Activated naive CD8-positive, alpha-beta T cell treated with anti-CD3 and anti-CD28 coated beads, Interleukin-2, amount 10 ng/mL, durations not matched to agents 7 days and 5 days (primary cell): ENCODE results near the gene RPS26. TPM values are rescaled to one million over a fixed set of nuclear protein-coding genes. Genes with fewer than 3 reads are reported as not detected.
"Not testable (repeated sequence)": the region's sequence is repeated elsewhere in the genome, so short reads cannot be mapped to it uniquely, and the experiment has no call there.

Experiments
- ATAC-seq: fragments of 150-1000 bp; cut with Tn5 transposase; one replicate; pipeline ENCODE4 v1.10.0; 2021; ENCODE audit warnings: low read depth, moderate library complexity
- POLR2A ChIA-PET: fragments of 350-600 bp; sonication (Branson Sonifier 250); formaldehyde crosslinking; loops from one replicate; lab custom pipeline; 2021; ENCODE audit warnings: antibody characterized with exemption; lab: Charles Lee
- DNase-seq: peaks from one replicate; pipeline ENCODE4 v3.0.0; 2021
- H3K27ac Mint-ChIP-seq: one replicate; pipeline ENCODE4 v1.8.0; 2022; ENCODE audit warnings: mild to moderate bottlenecking, mixed read lengths
- H3K27me3 Mint-ChIP-seq: one replicate; pipeline ENCODE4 v1.8.0; 2022; ENCODE audit warnings: mild to moderate bottlenecking, moderate library complexity, mixed read lengths
- H3K36me3 Mint-ChIP-seq: one replicate; pipeline ENCODE4 v1.8.0; 2021; ENCODE audit warnings: mild to moderate bottlenecking, mixed read lengths
- H3K4me1 Mint-ChIP-seq: one replicate; pipeline ENCODE4 v1.8.0; 2021; ENCODE audit warnings: mixed read lengths
- H3K4me3 Mint-ChIP-seq: one replicate; pipeline ENCODE4 v1.8.0; 2022; ENCODE audit warnings: mild to moderate bottlenecking, moderate library complexity, mixed read lengths
- H3K9me3 Mint-ChIP-seq: one replicate; pipeline ENCODE4 v1.8.0; 2021; ENCODE audit warnings: mixed read lengths
- total RNA-seq, 2 experiments: library from RNA; stranded (reverse); gene quantifications; one replicate each; pipeline ENCODE4 v1.2.3, GENCODE V29; 2021

RPS26 gene
- 10 to 100 TPM; 39.1 to 42.6 TPM for total RNA-seq

DNA sequence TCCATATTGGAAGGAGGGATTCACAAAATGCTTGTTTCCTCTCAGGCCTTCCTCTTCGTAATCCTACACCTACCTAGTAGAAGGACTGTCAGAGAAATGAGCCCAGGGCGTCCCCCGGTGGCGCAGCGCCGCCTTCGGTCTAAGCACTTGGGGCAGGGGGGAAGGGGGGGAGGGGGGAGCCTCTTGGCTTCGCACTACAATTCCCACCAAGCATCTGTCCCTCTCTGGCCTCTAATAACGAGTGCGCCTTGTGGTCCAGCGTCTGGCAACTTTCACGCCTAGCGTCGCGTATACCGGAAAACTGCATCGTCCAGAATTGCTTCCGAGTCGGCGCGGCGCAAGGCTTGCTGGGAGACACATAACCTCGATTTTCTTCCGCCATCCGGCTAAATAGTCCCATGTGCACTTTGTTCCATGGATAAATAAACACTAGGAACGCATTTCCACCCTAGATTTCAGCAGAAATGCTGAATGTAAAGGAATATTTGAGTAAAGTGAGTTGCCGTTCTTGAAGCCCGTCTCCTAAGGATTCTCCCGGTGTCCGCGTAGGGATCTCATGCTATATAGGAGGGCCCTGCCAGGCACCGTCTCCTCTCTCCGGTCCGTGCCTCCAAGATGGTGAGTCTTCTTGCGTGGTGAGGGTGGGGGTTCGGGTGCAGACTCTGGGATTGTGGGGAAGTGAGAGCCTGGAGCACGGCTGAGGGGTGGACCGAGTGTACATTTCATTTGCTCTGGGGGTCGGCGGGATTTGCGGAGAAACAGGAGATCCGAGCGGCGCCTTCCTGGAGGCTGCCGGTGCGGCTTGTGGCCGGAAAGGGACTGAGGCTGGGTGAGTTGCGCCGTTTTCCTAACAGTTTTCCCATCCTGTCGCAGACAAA lies at the start of gene RPS26:
Gene RPS26 (plus strand): TSS at position 367 of the 878 bp plus-strand sequence. CDS start 249 bp downstream, at position 616.
- H3K9me3 Mint-ChIP-seq, result no peaks in the 10 kb centered on the region
- H3K36me3 Mint-ChIP-seq, result peaks cover 20% of the 10 kb centered on the region
- H3K27me3 Mint-ChIP-seq, result no peaks in the 10 kb centered on the region
- H3K27ac Mint-ChIP-seq, result peak within 1 kb of the TSS; percentile 94
- peak; percentile 85 for DNase-seq
- H3K4me1 Mint-ChIP-seq, result peaks cover 33% of the 10 kb centered on the region
- H3K4me3 Mint-ChIP-seq, result peak within 1 kb of the TSS; percentile 93
- ATAC-seq, result peak; percentile 94
- POLR2A ChIA-PET, result interaction anchor here (1.4 to 2.4 kb wide), 5 partner anchors 20 to 224 kb away, joined by 3 to 18 read pairs (median 9); partner anchors contain the start of genes IKZF4, ORMDL2, PA2G4 and RAB5B

DNA sequence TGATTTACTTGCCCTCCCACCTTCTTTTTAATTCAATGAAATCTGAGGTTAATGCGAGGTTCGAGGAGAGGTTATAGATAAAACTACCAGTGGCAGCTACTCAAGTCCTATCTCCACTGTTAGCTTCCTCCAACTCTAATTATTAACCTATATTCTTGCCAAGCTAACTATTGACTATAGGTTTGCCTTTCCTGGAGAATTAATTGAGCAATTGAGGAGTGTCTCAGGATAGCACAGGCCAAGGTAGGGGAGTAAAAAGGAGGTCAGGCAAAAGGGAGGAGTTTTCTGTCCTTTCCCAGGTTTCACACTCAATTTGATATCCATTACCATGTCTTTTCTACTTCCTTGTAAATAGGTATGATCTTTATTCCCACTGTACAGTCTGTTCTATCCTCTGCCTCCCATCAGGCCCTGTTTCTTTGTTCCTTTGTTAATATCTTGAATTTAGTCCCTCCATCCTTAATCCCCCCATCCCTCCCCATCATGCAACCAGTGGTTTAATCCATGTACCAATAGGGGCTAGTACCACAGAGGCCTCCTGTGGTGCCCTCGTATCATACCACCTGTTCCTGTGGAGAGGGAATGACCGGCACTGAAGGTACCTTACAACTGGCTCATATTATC lies 48.4 kb upstream of the RPS26 start:
- Mint-ChIP-seq H3K4me3 (no peak overlapping the region), H3K4me1 (peaks cover 15% of the 10 kb centered on the region), H3K36me3 (peaks cover 34% of the 10 kb centered on the region), H3K27ac (no peak overlapping the region), H3K27me3 (peaks cover 2% of the 10 kb centered on the region), H3K9me3 (no peaks in the 10 kb centered on the region)
- ATAC-seq (no peak), DNase-seq (no peak)
- POLR2A ChIA-PET, result no interaction called here

DNA sequence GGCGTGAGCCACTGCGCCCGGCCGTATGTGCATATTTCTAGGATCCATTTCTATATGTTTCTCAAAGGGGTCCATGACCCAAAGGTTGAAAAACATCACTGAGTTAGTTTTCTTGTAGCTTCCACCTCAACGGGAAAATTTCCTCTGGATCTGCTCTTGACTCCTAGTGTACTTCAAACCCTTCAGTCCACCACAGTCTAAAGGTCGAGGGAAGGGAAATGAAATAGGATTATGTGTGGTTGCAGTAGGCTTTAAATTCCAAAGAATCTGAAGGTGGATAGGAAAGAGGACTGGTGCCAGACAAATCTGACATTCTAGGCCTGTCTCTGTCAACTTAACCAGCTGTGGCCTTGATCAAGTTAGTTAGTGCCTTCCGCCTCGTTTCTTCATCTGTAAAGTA lies 46.4 kb upstream of the RPS26 start:
- DNase-seq (no peak), ATAC-seq (no peak)
- Mint-ChIP-seq H3K9me3 (no peaks in the 10 kb centered on the region), H3K36me3 (peaks cover 27% of the 10 kb centered on the region), H3K27ac (no peak overlapping the region), H3K4me3 (no peak overlapping the region), H3K4me1 (peaks cover 21% of the 10 kb centered on the region), H3K27me3 (peaks cover 2% of the 10 kb centered on the region)
- POLR2A ChIA-PET, result interaction anchor here (0.7 to 3.1 kb wide), 5 partner anchors 22 to 278 kb away, joined by 3 to 16 read pairs (median 14); partner anchors contain the start of genes IKZF4, PA2G4, RAB5B and ZC3H10

DNA sequence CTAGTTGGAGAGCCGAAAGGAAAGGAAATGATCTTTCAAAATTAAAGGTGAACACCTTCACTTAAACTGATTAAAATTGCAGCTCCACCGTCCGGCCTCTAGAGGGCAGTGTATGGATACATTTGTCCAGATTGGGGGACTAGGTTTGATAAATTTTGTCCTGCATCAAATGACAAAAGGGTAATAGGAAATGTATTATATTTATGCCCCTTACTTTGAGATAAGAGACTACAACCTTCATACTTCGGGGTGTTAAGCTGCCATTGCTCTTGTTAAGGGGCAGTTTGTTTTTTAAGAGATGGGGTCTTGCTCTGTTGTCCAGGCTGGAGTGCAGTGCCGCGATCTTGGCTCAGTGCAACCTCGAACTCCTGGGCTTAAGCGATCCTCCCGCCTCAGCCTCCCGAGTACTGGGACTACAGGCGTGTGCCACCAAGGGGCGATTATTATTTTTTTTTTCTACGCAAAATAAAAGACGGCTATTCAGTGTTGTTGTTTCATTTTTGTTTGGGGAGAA lies 45.5 kb upstream of the RPS26 start:
- H3K4me1 Mint-ChIP-seq, result peaks cover 21% of the 10 kb centered on the region
- H3K27ac Mint-ChIP-seq, result peak overlapping the region; percentile 56
- peaks cover 2% of the 10 kb centered on the region for H3K27me3 Mint-ChIP-seq
- POLR2A ChIA-PET, result interaction anchor here (0.6 to 3.1 kb wide), 13 partner anchors 10 to 279 kb away, joined by 3 to 18 read pairs (median 3); partner anchors contain the start of genes IKZF4, PA2G4, RAB5B and ZC3H10
- peak overlapping the region; percentile 86 for H3K4me3 Mint-ChIP-seq
- no peak for DNase-seq
- ATAC-seq, result peak; percentile 49
- H3K9me3 Mint-ChIP-seq, result no peaks in the 10 kb centered on the region
- H3K36me3 Mint-ChIP-seq, result peaks cover 18% of the 10 kb centered on the region

DNA sequence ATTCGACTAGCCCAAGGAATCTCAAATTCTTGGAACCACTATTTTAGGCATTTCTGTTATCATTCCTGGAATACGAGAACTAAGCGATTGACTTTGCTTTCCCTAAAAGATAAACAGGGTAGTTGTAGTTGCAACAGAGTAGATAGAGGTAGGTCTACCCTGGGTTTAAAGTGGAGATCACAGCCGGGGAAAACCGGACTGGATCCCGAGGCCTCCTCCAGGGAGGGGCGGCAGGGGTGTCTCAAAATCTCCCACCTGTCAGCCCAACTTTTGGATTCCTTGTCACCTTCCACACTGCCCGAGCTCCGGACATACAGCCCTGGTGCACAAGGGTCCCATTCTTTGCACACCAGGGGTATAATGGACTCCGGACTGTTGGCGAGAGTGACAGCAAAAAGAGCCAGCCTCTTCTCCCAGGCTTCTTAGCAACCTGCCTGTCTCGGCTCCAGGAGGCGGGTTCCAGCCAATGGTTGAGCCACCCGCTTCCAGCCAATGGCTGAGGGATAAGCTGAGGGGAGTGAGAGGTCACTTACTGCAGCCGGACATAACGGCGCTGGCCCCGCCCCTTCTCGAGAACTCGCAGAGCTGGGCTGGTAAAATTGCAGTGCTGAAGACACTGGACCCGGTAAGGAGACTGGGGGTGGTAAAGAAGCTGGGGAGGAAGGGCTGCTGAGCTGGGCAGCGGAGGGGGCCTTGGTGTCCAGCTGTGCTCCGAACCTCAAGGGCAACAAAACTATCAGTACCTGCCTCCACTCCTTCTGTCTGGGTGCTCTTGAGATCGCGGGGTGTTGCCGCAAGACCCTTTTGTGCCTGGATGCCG lies 44.8 kb upstream of the RPS26 start, which contains the start of gene SUOX:
Gene SUOX (plus strand): TSS at position 562 of the 820 bp plus-strand sequence. CDS start 4,946 bp downstream, outside the sequence.
- Mint-ChIP-seq H3K27ac (peak within 1 kb of the TSS; percentile 56), H3K36me3 (peaks cover 13% of the 10 kb centered on the region), H3K9me3 (no peaks in the 10 kb centered on the region), H3K4me1 (peaks cover 21% of the 10 kb centered on the region), H3K27me3 (peaks cover 2% of the 10 kb centered on the region), H3K4me3 (peak within 1 kb of the TSS; percentile 86)
- ATAC-seq (peak; percentile 87), DNase-seq (peak; percentile 55)
- POLR2A ChIA-PET, result interaction anchor here (0.6 to 3.1 kb wide), 9 partner anchors 11 to 259 kb away, joined by 3 to 18 read pairs (median 14); partner anchors contain the start of genes IKZF4, PA2G4, RAB5B and ZC3H10

DNA sequence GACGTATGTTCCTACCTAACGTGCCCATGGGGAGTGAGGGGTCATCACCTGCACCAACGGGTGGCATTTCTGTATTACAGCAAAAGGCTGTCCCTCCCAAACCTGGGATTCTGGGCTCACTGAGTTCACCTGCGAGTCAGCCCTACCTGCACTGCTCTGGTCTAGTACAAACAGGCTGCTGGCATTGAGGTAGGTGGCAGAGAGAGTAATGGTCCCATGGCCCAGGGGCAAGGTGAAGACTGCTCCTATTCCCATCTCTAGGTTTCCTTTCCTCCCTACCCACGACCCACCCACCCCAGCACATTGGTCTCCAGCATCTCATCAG lies 44.2 kb upstream of the RPS26 start:
- POLR2A ChIA-PET, result interaction anchor here (2.1 to 3.1 kb wide), 5 partner anchors 10 to 107 kb away, joined by 14 to 18 read pairs (median 15); partner anchors contain the start of genes IKZF4, PA2G4 and RAB5B
- ATAC-seq (no peak), DNase-seq (no peak)
- H3K9me3 Mint-ChIP-seq, result no peaks in the 10 kb centered on the region
- H3K27me3 Mint-ChIP-seq, result peaks cover 2% of the 10 kb centered on the region
- H3K36me3 Mint-ChIP-seq, result peaks cover 9% of the 10 kb centered on the region
- H3K4me1 Mint-ChIP-seq, result peaks cover 21% of the 10 kb centered on the region
- no peak overlapping the region for H3K27ac Mint-ChIP-seq
- H3K4me3 Mint-ChIP-seq, result peak overlapping the region; percentile 86

DNA sequence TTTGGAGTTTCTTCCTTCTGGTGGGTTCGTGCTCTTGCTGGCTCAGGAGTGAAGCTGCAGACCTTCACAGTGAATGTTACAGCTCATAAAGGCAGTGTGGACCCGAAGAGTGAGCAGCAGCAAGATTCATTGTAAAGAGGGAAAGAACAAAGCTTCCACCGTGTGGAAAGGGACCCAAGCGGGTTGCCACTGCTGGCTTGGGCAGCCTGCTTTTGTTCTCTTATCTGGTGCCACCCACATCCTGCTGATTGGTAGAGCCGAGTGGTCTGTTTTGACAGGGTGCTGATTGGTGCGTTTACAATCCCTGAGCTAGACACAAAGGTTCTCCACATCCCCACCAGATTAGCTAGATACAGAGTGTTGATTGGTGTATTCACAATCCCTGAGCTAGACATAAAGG lies 42.2 kb upstream of the RPS26 start:
- POLR2A ChIA-PET, result interaction anchor here (1.0 to 2.5 kb wide), 2 partner anchors 21 to 25 kb away, joined by 3 to 9 read pairs; partner anchors contain the start of gene IKZF4

DNA sequence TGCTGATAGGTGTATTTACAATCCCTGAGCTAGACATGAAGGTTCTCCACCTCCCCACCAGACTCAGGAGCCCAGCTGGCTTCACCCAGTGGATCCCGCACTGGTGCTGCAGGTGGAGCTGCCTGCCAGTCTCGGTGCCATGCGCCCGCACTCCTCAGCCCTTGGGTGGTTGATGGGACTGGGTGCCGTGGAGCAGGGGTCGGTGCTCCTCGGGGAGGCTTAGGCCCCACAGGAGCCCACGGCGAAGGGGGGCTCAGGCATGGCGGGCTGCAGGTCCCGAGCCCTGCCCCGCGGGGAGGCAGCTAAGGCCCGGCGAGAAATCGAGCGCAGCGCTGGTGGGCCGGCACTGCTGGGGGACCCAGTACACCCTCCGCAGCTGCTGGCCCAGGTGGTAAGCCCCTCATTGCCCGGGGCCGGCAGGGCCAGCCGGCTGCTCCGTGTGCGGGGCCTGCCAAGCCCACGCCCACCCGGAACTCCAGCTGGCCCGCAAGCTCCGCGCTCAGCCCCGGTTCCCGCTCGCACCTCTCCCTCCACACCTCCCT lies 41.6 kb upstream of the RPS26 start:
- H3K27ac Mint-ChIP-seq, ATAC-seq, H3K36me3 Mint-ChIP-seq, H3K4me3 Mint-ChIP-seq, H3K27me3 Mint-ChIP-seq, H3K9me3 Mint-ChIP-seq, DNase-seq: not testable (repeated sequence)
- POLR2A ChIA-PET, result interaction anchor here (0.7 to 2.5 kb wide), 3 partner anchors 21 to 73 kb away, joined by 3 to 9 read pairs (median 4); partner anchors contain the start of gene IKZF4
- peaks cover 21% of the 10 kb centered on the region for H3K4me1 Mint-ChIP-seq

More for the DNA sequence above, 42.2 kb upstream of the RPS26 start:
- not testable (repeated sequence) for H3K9me3 Mint-ChIP-seq, H3K36me3 Mint-ChIP-seq, DNase-seq, H3K27me3 Mint-ChIP-seq, ATAC-seq
- Mint-ChIP-seq H3K4me3 (peak overlapping the region; percentile 31), H3K27ac (peak overlapping the region; percentile 10), H3K4me1 (peaks cover 20% of the 10 kb centered on the region)

DNA sequence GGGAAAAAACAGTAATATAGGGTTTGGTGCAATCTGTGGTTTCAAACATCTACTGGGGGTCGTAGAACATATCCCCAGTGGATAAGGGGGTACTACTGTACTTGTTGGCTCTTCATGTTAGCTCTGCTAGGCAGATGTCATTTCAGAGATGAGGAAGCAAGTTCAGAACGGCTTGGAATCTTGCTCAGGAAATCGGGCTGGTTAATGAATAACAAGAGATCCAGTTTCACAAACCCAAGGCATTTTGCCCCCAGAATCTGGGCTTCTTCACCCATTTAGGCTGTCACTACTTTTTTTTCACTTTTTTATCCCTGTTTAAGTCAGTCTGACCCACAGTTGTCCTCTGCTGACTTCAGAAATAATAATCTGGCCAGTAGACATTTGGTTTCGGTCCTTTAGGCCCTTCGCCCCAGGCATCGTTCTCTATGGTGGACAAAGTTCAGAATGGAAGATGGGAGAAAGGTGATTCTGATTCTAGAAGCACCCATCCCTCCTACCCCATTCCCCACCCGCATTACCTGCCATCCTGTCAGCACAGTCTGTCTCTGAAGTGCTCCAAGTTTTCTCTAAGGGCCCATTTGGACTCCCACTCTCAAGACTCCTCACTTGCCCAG lies 40.1 kb upstream of the RPS26 start:
- POLR2A ChIA-PET, result interaction anchor here (0.6 to 0.7 kb wide), 2 partner anchors 15 to 264 kb away, joined by 3 read pairs; no protein-coding TSS in a partner anchor
- Mint-ChIP-seq H3K27ac (no peak overlapping the region), H3K4me3 (no peak overlapping the region), H3K9me3 (no peaks in the 10 kb centered on the region), H3K27me3 (peaks cover 2% of the 10 kb centered on the region), H3K36me3 (peaks cover 11% of the 10 kb centered on the region), H3K4me1 (peaks cover 23% of the 10 kb centered on the region)
- DNase-seq (no peak), ATAC-seq (no peak)

DNA sequence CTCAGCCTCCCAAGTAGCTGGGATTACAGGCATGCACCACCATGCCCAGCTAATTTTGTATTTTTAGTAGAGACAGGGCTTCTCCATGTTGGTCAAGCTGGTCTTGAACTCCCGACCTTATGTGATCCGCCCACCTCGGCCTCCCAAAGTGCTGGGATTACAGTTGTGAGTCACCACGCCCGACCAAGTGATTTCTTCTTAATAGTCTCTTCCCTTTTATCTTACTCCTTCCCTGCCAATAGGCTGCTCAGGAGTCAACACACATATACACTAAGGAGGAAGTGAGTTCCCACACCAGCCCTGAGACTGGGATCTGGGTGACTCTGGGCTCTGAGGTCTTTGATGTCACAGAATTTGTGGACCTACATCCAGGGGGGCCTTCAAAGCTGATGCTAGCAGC lies 38.3 kb upstream of the RPS26 start:
- H3K9me3 Mint-ChIP-seq, H3K27me3 Mint-ChIP-seq, H3K4me3 Mint-ChIP-seq, ATAC-seq, H3K27ac Mint-ChIP-seq: not testable (repeated sequence)
- POLR2A ChIA-PET, result interaction anchor here (1.2 kb wide), 1 partner anchor 41 kb away, joined by 7 read pairs; no protein-coding TSS in a partner anchor
- DNase-seq, result peak; percentile 16
- peaks cover 25% of the 10 kb centered on the region for H3K4me1 Mint-ChIP-seq
- peaks cover 11% of the 10 kb centered on the region for H3K36me3 Mint-ChIP-seq

DNA sequence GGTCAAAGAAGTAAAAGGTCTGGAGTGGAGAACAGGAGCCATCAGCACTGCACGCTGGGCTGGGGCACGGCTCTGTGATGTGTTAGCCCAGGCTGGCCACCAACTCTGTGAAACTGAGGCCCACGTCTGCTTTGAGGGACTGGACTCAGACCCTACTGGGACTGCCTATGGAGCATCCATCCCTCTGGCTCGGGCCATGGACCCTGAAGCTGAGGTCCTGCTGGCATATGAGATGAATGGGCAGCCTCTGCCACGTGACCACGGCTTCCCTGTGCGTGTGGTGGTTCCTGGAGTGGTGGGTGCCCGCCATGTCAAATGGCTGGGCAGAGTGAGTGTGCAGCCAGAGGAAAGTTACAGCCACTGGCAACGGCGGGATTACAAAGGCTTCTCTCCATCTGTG lies 37.5 kb upstream of the RPS26 start:
- ATAC-seq, result no peak
- H3K4me3 Mint-ChIP-seq, result no peak overlapping the region
- H3K4me1 Mint-ChIP-seq, result peaks cover 26% of the 10 kb centered on the region
- H3K27ac Mint-ChIP-seq, result no peak overlapping the region
- peaks cover 9% of the 10 kb centered on the region for H3K36me3 Mint-ChIP-seq
- peak; percentile 20 for DNase-seq
- no peaks in the 10 kb centered on the region for H3K9me3 Mint-ChIP-seq
- no peaks in the 10 kb centered on the region for H3K27me3 Mint-ChIP-seq
- POLR2A ChIA-PET, result interaction anchor here (0.5 to 1.0 kb wide), 2 partner anchors 12 to 24 kb away, joined by 3 to 5 read pairs; no protein-coding TSS in a partner anchor
